AG08395 (cell line): ENCODE measurements around the gene TSPAN33.
"Not testable (repeated sequence)": the region's sequence is repeated elsewhere in the genome, so short reads cannot be mapped to it uniquely, and the experiment has no call there.

Experiments used
- DNase-seq: peaks from one replicate; pipeline ENCODE4 v3.0.0; 2012; ENCODE audit warnings: mixed read lengths, low spot score

The TSPAN33 gene, protein sequence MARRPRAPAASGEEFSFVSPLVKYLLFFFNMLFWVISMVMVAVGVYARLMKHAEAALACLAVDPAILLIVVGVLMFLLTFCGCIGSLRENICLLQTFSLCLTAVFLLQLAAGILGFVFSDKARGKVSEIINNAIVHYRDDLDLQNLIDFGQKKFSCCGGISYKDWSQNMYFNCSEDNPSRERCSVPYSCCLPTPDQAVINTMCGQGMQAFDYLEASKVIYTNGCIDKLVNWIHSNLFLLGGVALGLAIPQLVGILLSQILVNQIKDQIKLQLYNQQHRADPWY

DNA sequence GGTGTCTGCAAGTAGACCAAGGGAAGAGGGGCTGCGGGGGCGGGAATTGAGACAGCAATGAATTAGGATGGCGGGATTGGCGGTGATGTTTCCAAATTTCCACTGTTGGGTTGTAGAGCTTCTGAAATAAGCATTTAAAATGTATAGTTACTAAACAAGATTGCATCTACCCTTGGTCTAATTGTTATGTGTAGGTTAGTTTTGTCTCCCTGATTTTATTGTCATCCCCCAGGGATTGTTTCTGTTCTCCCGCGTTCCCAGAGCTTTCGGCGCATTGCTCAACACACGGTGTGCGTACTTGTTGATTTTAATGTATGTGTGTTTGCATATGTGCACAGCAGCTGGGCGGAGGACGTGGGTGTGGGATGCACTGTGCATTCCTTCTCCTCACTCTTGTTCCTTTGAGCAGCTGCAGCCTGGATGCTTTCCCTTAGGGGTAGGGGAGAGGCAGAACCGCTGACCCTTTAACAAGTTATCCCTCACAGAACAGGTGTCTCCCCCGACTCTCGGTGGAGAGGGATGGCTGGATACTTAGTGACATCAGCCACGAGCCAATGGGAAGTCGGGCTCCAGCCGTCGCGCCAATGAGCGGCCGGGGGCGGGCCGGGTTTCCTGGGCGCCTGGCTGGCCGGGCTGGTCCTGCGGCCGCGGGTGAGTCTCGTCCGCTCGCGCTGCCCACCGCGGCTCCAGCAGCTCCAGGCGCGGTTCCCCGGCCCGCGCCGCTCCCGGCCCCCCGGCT is at the start of gene TSPAN33:
TSPAN33 (plus strand) TSS at position 613 of the 739 bp plus-strand sequence. CDS start 274 bp downstream, outside the sequence.
- DNase-seq = peak; percentile 95

DNA sequence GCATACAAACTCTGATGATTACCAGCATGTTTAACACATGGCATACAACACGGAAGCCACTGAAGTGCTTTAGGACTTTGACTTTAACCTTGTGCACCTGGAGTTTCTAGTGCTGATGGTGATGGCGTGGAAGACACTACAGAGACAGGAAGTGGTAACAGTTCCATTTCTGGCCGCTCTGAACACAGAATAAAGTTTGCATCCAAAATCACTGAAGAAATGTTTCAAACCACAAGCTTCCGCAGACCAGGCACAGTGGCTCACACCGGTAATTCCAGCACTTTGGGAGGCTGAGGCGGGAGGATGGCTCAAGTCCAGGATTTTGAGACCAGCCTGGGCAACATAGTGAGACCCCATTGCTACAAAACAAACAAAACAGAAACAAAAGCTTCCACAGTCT is 49.2 kb upstream of the TSPAN33 start:
- no peak for DNase-seq

DNA sequence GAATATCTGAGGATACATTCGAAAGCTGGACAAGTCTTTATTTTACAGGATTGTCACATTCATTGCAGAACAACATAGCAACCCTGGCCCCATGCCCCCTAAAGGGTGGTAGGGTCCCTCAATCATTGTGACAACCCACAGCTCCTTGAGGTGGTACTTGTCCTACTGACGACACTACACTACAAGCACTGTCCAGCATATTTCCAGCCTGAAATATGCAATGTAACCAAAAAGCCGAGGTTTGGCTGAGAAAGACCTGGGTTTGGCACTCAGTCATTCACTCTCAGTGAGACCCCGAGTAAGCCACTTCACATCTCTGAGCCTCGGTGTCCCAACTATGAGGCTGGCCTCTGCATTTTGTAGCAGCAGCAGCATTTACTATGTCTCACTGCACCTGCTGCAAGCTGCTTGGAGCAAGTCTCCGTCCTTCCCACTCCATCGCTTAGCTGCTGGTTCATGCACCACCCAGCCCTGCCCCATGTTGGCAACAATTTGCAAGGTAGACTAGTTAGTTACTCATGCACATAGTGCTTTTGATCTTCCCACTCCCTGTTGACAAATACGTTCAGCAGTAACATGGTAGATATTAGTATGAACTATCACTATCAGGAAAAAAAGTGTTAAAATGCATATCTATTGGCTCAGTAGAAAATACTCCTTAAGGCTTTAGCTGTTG is 46.0 kb upstream of the TSPAN33 start:
- no peak for DNase-seq

DNA sequence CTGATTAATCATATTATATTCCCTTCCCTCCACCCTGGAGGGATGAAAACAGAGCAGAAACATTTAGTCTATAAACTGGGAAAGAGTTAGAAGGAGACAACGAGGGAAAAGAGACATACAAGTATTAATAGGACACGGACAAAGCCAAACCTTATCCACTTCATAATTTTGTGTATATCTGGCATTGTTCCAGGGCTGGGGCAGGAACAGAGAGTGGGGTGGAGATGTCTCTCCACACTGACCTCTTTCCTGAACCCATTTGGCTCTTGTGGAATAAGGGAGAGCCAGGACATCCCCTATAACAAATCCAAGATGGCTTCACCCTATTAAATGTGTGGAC is 43.7 kb upstream of the TSPAN33 start:
- no peak for DNase-seq

DNA sequence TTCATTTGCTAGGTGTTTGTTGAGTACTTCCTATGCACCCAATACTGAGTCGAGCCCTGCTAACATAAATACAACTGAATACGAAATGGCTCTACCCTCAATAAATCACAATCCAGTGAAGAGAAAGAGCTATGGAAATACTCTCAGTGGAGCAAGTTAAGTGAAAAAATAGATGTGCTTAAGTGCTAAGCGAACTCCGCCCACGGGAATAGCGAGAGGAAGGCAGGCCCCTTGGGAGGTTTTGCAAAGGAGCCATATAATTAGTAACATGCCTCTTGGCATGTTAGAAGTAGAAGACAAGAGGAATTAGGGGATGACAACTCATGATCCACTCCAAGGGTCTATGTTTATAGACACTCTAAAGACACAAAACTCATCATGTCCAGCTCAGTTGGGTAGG is 42.8 kb upstream of the TSPAN33 start:
- DNase-seq = no peak

DNA sequence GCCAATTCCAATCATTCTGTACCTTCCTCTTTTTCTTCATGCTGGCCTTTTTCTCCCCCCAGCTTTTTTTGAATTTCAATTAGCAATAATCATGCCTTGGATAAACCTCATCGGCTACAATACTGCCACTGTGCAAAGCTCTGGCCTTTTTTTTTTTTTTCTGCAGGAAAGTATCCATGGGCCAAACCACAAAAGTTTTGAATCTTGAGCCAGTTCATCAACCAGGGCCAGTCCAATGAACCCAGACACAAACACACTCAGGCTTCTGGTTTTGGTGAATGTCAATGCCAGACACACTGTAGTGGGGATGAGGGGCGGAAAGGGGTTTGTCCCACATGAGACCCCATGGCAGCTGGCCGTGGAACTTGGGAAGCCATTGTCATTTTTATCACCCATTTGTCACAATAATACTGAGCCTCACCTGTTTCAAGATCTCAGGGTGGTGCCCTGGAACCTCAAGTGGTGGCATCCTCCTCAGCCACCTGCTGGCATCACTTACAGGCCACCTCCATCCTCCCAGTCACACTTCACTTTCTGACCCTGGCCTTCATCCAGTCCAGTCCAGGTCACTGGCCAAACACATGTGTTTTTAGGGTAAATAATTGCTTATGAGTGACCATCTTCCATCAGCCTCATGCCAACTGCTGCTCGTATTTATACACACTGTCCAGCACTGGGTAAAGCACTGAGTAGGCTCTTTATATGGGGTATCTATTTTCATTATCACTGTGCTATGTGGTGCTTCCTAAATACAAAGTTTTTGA is 40.8 kb upstream of the TSPAN33 start:
- DNase-seq = no peak

DNA sequence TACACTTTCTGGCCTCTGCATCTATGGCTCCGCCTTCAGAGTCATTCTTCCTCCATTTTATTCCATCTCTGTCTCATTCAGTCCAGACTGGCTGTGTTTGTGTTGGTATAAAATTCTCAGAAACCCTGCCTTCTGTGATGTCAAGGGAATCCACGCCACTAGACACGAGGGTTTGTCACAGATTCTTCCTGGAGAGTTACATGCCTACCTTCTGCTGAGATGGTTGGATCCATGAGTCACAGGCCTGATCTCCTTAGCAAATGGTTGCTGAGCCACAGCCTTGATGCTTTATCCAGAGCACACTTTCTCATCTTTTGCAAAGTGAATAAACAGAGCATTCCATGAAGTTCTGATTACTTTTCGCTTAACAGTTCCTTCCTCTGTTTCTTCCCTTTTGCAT is 35.9 kb upstream of the TSPAN33 start:
- no peak for DNase-seq

DNA sequence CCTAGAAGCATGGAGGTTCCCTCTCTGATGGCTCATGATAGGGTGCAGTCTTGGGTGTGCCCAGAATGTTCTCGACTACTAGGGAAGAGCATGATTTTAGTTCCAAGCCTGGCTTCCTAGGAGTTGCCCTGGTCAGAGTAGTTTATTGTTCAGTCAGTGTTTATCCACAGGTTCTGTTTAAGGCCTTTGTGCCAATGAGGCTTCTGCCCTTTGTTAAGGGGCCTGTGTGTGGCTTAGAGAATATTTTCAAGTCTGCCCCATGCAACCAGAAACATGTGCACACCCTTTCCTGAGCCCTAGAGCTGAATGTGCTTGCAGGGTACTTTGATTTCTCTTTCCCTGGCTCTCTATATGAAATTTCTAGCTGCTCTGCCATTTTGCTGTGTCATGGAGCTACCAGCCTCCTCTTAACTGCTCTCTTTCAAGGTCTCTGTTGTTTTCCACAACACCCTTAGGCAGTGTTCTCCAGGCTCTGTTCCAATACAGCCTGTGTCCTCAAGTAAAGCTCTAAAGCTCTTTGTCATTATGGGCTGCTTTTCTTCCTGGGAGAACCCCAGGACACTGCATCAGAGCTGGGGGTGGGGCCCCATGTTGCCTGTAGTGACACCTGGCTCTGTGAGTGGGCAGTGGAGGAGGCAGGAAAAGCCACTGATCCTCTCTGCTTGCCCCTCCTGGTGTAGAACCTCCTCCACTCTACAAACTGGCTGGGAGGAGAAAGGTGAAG is 34.1 kb upstream of the TSPAN33 start:
- DNase-seq = no peak

DNA sequence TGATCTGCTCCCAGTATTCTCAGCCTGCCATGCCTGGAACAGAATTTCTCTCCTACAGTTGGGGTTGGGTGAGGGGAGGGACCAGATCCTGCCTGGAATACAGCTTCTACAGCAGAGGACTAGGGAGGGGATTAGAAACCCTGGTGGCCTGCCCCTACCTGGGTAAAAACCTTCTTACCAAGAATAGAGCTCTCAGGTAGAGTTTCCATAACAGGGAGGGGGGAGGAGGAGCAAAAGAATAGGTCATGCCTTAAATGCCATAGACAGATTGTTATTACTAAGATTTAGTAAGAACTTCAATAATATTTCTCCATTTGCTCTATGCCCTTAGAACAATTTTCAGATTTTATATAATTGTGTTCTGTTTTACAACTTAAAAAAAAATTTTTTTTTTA is 33.5 kb upstream of the TSPAN33 start:
- no peak for DNase-seq

DNA sequence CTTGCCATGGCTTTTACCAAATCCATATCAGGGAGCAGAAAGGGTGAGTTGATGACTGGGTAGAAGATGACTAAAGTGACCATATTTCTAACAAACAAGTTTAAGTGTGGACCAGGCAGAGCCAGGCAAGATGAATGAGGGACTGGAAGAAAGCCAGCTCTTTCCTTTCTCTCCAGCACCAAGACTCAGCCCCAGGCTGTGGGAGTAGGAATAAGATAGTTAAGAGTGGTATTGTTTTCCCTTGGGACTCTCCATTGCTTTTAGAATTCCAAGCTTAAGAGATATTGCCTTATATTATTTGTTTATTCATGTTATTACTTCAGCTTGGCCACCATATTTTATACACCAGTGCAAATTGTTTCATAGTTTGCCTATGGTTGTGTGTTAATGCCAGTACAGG is 28.8 kb upstream of the TSPAN33 start:
- DNase-seq = no peak

DNA sequence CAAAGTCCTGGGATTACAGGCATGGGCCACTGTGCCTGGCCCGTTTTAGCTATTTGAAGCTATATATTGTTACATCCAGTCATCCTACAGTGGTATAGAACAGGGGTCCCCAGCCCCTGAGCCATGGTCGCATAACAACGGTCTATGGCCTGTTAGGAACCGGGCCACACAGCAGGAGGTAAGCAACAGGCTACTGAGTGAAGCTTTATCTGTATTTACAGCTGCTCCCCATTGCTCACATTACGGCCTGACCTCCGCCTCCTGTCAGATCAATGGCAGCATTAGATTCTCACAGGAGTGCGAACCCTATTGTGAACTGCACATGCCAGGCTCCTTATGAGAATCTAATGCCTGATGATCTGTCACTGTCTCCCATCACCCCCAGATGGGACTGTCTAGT is 26.3 kb upstream of the TSPAN33 start:
- no peak for DNase-seq

DNA sequence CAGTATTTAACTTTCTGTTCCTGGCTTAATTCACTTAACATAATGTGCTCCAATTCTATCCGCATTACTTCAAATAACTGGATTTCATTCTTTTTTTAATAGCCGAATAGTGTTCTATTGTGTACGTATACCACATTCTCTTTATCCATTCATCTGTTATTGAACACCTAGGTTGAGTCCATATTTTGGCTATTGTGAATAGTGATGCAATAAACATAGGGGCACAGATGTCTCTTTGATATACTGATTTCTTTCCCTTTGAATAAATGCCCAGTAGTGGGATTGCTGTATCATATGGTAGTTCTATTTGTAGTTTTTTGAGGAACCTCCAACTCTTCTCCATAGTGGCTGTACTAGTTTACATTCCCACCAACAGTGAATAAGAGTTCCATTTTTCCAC is 25.5 kb upstream of the TSPAN33 start:
- no peak for DNase-seq

DNA sequence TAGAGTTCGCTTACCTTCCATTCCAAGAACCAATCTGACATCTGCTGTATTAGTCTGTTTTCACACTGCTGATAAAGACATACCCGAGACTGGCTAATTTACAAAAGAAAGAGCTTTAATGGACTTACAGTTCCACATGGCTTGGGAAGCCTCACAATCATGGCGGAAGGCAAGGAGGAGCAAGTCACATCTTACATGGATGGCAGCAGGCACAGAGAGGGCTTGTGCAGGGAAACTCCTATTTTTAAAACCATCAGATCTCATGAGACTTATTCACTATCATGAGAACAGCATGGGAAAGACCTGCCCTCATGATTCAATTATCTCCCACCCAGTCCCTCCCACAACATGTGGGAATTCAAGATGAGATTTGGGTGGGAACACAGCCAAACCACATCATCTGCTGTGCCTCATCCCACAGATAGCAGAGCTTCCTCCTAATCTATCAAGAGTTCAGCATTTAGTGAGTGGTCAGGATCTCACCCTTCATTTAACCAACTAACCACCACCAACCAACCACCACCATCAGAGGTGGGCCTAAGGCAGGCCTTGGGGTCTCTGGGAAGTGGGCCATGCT is 22.9 kb upstream of the TSPAN33 start:
- not testable (repeated sequence) for DNase-seq

DNA sequence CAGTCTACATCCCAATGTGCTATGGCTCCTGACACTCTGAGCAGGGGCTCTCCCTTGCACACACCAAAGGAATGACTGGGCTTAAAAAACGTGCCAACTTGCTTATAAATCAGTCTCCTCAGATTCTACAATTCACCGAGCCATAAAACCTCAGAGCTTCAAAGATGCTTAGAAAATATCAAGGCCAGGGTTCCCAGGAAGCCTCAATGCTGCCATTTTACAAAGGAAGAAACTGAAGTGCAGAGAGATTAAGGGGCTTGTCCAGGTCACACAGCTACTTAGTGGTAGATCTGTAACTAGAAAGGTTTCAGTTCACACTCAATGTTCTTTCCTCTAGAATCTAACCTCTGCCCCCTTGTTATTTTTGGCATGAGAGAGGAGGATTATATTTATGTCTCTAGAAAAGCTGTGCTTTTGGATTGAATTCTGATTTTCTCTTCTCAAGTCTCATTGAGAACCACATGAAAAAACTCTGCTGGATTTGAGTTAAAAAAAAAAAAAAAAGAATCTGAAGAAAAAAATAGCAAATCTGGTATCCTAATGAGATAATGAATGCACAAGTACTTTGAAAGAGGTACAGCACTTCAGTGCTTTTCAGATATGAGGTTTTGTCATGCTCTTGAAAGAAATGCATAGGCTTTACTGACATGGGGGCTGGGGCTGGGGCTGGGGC is 22.3 kb upstream of the TSPAN33 start:
- no peak for DNase-seq

DNA sequence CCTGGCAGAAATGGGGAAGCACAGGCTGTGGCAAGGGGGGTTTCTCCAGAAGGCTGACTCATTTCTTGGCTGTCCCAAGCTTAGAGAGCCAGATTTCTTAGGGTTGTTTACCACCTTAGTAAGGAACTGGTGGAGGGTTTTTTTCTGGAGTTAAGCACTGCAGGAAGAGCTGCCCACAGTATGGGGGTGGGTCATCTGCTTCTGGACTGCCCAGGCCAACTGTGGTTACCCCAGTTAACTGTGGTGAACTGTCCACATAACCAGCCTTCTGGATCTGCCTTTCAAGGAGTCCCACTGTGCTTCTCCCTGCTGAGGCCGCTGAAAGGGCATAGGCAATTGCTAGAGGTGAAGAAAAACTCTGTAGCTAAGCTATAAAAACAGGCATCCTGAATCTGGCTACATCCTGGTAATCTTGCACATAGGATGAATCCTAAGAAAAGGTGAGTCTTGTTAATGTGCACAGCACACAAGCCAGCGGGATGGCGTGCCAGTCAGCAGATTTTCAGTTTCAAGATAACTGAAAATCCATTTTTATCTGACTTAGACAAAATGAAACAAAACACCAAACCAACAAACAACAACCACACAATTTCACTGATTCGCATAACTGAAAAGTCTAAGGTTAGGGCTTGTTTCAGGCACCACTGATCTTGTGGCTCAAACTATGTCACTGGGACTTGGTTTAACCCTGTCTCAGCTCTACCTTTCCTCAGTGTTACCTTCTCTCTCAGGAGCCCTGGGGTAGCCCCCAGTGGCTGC is 21.6 kb upstream of the TSPAN33 start:
- DNase-seq = no peak

DNA sequence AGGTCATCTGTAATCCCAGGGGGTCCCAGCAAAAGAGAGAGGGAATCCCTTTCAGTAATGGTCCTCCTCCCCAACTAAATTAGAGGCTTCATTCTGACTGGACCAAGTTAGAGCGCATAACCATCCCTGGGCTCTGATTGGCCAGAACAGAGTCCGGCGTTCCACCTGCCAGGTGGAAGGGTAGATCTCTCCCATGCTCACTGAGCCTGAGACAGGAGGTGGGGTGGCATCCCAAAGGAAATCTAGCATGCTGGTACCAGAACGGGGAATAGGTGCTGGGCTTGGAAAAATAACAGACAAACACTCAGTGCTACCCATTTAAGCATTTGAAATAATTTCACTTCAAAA is 21.0 kb upstream of the TSPAN33 start:
- no peak for DNase-seq

DNA sequence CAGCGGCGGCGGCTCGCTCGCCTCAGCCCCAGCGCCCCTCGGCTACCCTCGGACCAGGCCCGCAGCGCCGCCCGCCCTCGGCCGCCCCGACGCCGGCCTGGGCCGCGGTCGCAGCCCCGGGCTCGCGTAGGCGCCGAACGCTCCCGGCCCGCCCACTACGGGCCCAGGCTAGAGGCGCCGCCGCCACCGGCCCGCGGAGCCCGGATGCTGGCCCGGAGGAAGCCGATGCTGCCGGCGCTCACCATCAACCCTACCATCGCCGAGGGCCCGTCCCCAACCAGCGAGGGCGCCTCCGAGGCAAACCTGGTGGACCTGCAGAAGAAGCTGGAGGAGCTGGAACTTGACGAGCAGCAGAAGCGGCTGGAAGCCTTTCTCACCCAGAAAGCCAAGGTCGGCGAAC is 18.2 kb upstream of the TSPAN33 start:
- DNase-seq = no peak

DNA sequence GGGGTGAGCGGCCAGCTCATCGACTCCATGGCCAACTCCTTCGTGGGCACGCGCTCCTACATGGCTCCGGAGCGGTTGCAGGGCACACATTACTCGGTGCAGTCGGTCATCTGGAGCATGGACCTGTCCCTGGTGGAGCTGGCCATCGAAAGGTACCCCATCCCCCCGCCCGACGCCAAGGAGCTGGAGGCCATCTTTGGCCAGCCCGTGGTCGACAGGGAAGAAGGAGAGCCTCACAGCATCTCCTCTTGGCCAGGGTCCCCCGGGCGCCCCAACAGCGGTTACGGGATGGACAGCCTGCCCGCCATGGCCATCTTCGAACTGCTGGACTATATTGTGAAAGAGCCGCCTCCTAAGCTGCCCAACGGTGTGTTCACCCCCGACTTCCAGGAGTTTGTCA is 17.4 kb upstream of the TSPAN33 start:
- DNase-seq = no peak

DNA sequence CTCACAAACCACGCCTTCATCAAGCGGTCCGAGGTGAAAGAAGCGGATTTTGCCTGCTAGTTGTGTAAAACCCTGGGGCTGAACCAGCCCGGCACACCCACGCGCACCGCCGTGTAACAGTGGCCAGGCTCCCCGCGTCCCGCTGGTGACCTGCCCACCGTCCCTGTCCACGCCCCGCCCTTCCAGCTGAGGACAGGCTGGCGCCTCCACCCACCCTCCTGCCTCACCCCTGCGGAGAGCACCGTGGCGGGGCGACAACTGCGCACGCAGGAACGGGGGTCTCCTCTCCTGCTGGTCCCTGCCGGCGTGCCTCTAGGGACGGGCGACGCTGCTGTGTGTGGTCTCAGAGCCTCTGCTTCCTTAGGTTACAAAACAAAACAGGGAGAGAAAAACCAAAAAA is 16.9 kb upstream of the TSPAN33 start:
- DNase-seq = no peak

DNA sequence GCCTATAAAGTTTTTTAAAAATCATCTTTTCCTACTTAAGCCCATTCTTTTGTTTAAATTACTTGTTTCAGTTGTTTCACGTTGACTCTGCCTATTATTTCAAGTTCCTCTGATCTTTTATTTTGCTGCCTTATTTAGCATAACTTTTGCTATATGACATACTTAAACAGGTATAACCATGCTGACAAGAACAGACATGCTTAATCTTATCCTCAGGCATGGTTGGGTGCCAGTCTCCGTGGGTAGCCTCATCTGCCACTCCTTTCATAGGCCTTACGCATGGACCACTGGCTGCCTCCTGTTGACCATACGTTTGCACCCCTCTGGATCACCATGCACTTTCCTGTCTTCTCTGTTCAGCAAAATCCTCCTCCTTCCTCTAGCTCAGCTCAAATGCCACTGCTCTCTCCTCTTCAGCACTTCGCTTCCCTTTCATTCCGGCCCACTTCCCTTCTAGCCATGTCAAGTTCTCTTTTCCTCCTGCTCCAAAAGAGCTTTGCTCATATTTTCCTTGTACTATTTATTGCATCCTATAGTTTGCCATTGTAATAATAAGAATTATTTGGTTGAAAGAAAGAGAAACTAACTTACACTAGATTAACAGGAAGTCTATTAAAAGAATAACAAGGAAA is 10.0 kb upstream of the TSPAN33 start:
- DNase-seq = no peak
